HL-60 (cell line): ENCODE results near the gene TUBGCP2.
A peak's percentile ranks its signal among the peaks of the same experiment; 100 is the strongest.

Source experiments
- POLR2AphosphoS5 ChIP-seq: IDR thresholded peaks from 2 replicates; pipeline ENCODE4 v1.6.1; 2012; ENCODE audit warnings: low read depth
- TF ChIP-seq, protein P1 (sequence below): IDR thresholded peaks from one replicate; pipeline ENCODE4 v1.5.1; 2011; ENCODE audit warnings: low read length, control low read depth, inconsistent platforms; ENCODE audit not compliant: insufficient read depth

- TF ChIP-seq, protein P1, sequence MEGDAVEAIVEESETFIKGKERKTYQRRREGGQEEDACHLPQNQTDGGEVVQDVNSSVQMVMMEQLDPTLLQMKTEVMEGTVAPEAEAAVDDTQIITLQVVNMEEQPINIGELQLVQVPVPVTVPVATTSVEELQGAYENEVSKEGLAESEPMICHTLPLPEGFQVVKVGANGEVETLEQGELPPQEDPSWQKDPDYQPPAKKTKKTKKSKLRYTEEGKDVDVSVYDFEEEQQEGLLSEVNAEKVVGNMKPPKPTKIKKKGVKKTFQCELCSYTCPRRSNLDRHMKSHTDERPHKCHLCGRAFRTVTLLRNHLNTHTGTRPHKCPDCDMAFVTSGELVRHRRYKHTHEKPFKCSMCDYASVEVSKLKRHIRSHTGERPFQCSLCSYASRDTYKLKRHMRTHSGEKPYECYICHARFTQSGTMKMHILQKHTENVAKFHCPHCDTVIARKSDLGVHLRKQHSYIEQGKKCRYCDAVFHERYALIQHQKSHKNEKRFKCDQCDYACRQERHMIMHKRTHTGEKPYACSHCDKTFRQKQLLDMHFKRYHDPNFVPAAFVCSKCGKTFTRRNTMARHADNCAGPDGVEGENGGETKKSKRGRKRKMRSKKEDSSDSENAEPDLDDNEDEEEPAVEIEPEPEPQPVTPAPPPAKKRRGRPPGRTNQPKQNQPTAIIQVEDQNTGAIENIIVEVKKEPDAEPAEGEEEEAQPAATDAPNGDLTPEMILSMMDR, result no peak
- 0 out of 2 replicates have a peak, but pooled peaks have one; percentile 2 for TF ChIP-seq POLR2AphosphoS5
Measured at GRCh38 chr10:133258066-133258817, 50.4 kb downstream of the TUBGCP2 start.
